ENCODE data around the gene OR52H1. TPM values are rescaled to one million over a fixed set of nuclear protein-coding genes. Genes with fewer than 3 reads are reported as not detected.

The OR52H1 gene
- total and polyA plus RNA-seq, 2 experiments from 2014 or later, result not detected

GRCh38 chr11:5507177-5507932 lies 41.0 kb downstream of the OR52H1 start:
- no peak overlapping the region for H3K4me3 ChIP-seq
- H3K36me3 ChIP-seq (ENCODE audit: low read depth), result no peaks in the 10 kb centered on the region
- H4K20me1 ChIP-seq (ENCODE audit: insufficient read depth), result no peaks in the 10 kb centered on the region
- H3K4me2 ChIP-seq (ENCODE audit: unreplicated experiment), result no peak overlapping the region
- H3K27ac ChIP-seq, result no peak overlapping the region
- in situ Hi-C loops (cut with MboI), result no loop called here
- H3K79me2 ChIP-seq (ENCODE audit: insufficient read depth), result no peaks in the 10 kb centered on the region
- H3F3A ChIP-seq (ENCODE audit: insufficient read depth), result no peaks in the 10 kb centered on the region
- H2AFZ ChIP-seq, result no peak overlapping the region
- H3K4me1 ChIP-seq (ENCODE audit: insufficient read depth), result no peaks in the 10 kb centered on the region
- no peak for TF ChIP-seq EZH2phosphoT487 (IDR thresholded peaks at IDR 0.05; ENCODE audit: insufficient read depth, low read depth)
- no peak for TF ChIP-seq EZH2 (IDR thresholded peaks at IDR 0.05; ENCODE audit: insufficient read depth, poor library complexity, severe bottlenecking)
- DNase-seq, result no peak
- H3K9me3 ChIP-seq (ENCODE audit: low read depth), result no peaks in the 10 kb centered on the region
- 27 to 40% methylated on average over 9 of the region's 9 CpGs for WGBS, 2 experiments (ENCODE audit: low coverage in 1 of 2, low lambda C conversion rate in 2 of 2, missing lambda C conversion rate in 2 of 2)
- no peaks in the 10 kb centered on the region for H3K9me2 ChIP-seq (ENCODE audit: insufficient read depth)
- no peak overlapping the region for H3K9ac ChIP-seq
- no peaks in the 10 kb centered on the region; the same call in 1 of the 2 replicates for H3K27me3 ChIP-seq (replicated peaks; ENCODE audit: insufficient read depth)

- 71 to 80% methylated on average over 9 of the region's 9 CpGs for WGBS, 2 experiments (ENCODE audit: low coverage in 1 of 2, low lambda C conversion rate in 2 of 2, missing lambda C conversion rate in 2 of 2)
- in situ Hi-C loops (cut with MboI), result no loop called here
These were observed 42.8 kb downstream of the OR52H1 start for GRCh38 chr11:5505363-5506048.

GRCh38 chr11:5504403-5504921 lies 43.9 kb downstream of the OR52H1 start:
- Histone ChIP-seq H3F3A (ENCODE audit: insufficient read depth) (no peaks in the 10 kb centered on the region), H3K9me2 (ENCODE audit: insufficient read depth) (no peaks in the 10 kb centered on the region), H3K4me3 (no peak overlapping the region), H3K27me3 (replicated peaks; ENCODE audit: insufficient read depth) (no peaks in the 10 kb centered on the region), H3K36me3 (ENCODE audit: low read depth) (no peaks in the 10 kb centered on the region), H3K79me2 (ENCODE audit: insufficient read depth) (no peaks in the 10 kb centered on the region), H3K4me2 (ENCODE audit: unreplicated experiment) (no peak overlapping the region), H4K20me1 (ENCODE audit: insufficient read depth) (no peaks in the 10 kb centered on the region), H2AFZ (no peak overlapping the region), H3K9ac (no peak overlapping the region), H3K4me1 (ENCODE audit: insufficient read depth) (no peaks in the 10 kb centered on the region), H3K27ac (no peak overlapping the region), H3K9me3 (ENCODE audit: low read depth) (no peaks in the 10 kb centered on the region)
- 42 to 51% methylated on average over 2 of the region's 2 CpGs for WGBS, 2 experiments (ENCODE audit: low coverage in 1 of 2, low lambda C conversion rate in 2 of 2, missing lambda C conversion rate in 2 of 2)
- TF ChIP-seq EZH2phosphoT487 (IDR thresholded peaks at IDR 0.05; ENCODE audit: insufficient read depth, low read depth), result no peak
- TF ChIP-seq EZH2 (IDR thresholded peaks at IDR 0.05; ENCODE audit: insufficient read depth, poor library complexity, severe bottlenecking), result no peak
- no peak for DNase-seq
- in situ Hi-C loops (cut with MboI), result no loop called here

More at GRCh38 chr11:5505363-5506048, 42.8 kb downstream of the OR52H1 start:
- Histone ChIP-seq H2AFZ (no peak overlapping the region; the same call in 1 of the 2 replicates), H3K4me1 (ENCODE audit: insufficient read depth) (no peaks in the 10 kb centered on the region), H3K79me2 (ENCODE audit: insufficient read depth) (no peaks in the 10 kb centered on the region), H3K9me3 (ENCODE audit: low read depth) (no peaks in the 10 kb centered on the region), H3K27me3 (replicated peaks; ENCODE audit: insufficient read depth) (no peaks in the 10 kb centered on the region; the same call in 1 of the 2 replicates), H3K36me3 (ENCODE audit: low read depth) (no peaks in the 10 kb centered on the region), H4K20me1 (ENCODE audit: insufficient read depth) (no peaks in the 10 kb centered on the region), H3K9ac (no peak overlapping the region), H3K4me2 (ENCODE audit: unreplicated experiment) (no peak overlapping the region), H3K4me3 (no peak overlapping the region), H3F3A (ENCODE audit: insufficient read depth) (no peaks in the 10 kb centered on the region), H3K27ac (no peak overlapping the region), H3K9me2 (ENCODE audit: insufficient read depth) (no peaks in the 10 kb centered on the region)
- no peak for DNase-seq
- TF ChIP-seq EZH2 (IDR thresholded peaks at IDR 0.05; ENCODE audit: insufficient read depth, poor library complexity, severe bottlenecking), result no peak
- TF ChIP-seq EZH2phosphoT487 (IDR thresholded peaks at IDR 0.05; ENCODE audit: insufficient read depth, low read depth), result no peak

- no peaks in the 10 kb centered on the region for H3F3A ChIP-seq (ENCODE audit: insufficient read depth)
- no peak overlapping the region for H3K9ac ChIP-seq
- no peaks in the 10 kb centered on the region for H3K79me2 ChIP-seq (ENCODE audit: insufficient read depth)
- no peak for DNase-seq
- in situ Hi-C loops (cut with MboI), result no loop called here
- no peaks in the 10 kb centered on the region for H3K4me1 ChIP-seq (ENCODE audit: insufficient read depth)
- no peak overlapping the region for H2AFZ ChIP-seq
- H3K9me2 ChIP-seq (ENCODE audit: insufficient read depth), result no peaks in the 10 kb centered on the region
- no peaks in the 10 kb centered on the region for H3K27me3 ChIP-seq (replicated peaks; ENCODE audit: insufficient read depth)
- H3K4me3 ChIP-seq, result no peak overlapping the region
- no peaks in the 10 kb centered on the region for H4K20me1 ChIP-seq (ENCODE audit: insufficient read depth)
- H3K9me3 ChIP-seq (ENCODE audit: low read depth), result no peaks in the 10 kb centered on the region
- no peaks in the 10 kb centered on the region for H3K36me3 ChIP-seq (ENCODE audit: low read depth)
- 59 to 66% methylated on average over 6 of the region's 6 CpGs for WGBS, 2 experiments (ENCODE audit: low coverage in 1 of 2, low lambda C conversion rate in 2 of 2, missing lambda C conversion rate in 2 of 2)
- TF ChIP-seq EZH2phosphoT487 (IDR thresholded peaks at IDR 0.05; ENCODE audit: insufficient read depth, low read depth) (no peak), EZH2 (IDR thresholded peaks at IDR 0.05; ENCODE audit: insufficient read depth, poor library complexity, severe bottlenecking) (no peak)
- no peak overlapping the region for H3K4me2 ChIP-seq (ENCODE audit: unreplicated experiment)
- no peak overlapping the region for H3K27ac ChIP-seq
These were observed 47.9 kb downstream of the OR52H1 start for GRCh38 chr11:5500393-5500801.
